ENCODE results near the gene HES2. TPM values are rescaled to one million over a fixed set of nuclear protein-coding genes. Genes with fewer than 3 reads are reported as not detected.

HES2 gene
- total and polyA plus RNA-seq, 2 experiments from 2014 or later = 1.6 to 2.1 TPM

GRCh38 chr1:6417961-6418667, 1.6 kb downstream of the HES2 start (continued):
- TF ChIP-seq ZNF462 (CRISPR knock-in tag; IDR thresholded peaks at IDR 0.05) = no peak

- Histone ChIP-seq H2AFZ (no peak overlapping the region), H4K20me1 (replicated peaks; ENCODE audit: insufficient read depth) (peaks cover 8% of the 10 kb centered on the region; the same call in 1 of the 2 replicates), H3K79me2 (replicated peaks; ENCODE audit: insufficient read depth) (no peaks in the 10 kb centered on the region), H3K4me2 (no peak overlapping the region), H3F3A (replicated peaks; ENCODE audit: low read depth) (peaks cover 15% of the 10 kb centered on the region), H3K9me2 (ENCODE audit: insufficient read depth) (no peaks in the 10 kb centered on the region), H3K27me3 (ENCODE audit: insufficient read depth) (peaks cover 89% of the 10 kb centered on the region), H3K27ac (ENCODE audit: low read depth) (no peak overlapping the region), H3K4me1 (ENCODE audit: insufficient read depth) (peaks cover 19% of the 10 kb centered on the region), H3K36me3 (ENCODE audit: insufficient read depth) (no peaks in the 10 kb centered on the region), H3K4me3 (no peak overlapping the region)
- peaks cover 79% of the 10 kb centered on the region for H3K27me3 Mint-ChIP-seq (ENCODE audit: insufficient read depth, low read depth, poor library complexity)
- no peak overlapping the region for H3K4me3 Mint-ChIP-seq
- H3K36me3 Mint-ChIP-seq (ENCODE audit: low read depth) = no peaks in the 10 kb centered on the region
- no peaks in the 10 kb centered on the region; the same call in 2 of the 3 replicates for H3K9me3 Mint-ChIP-seq
- no peak overlapping the region for H3K27ac Mint-ChIP-seq
- no peak for ATAC-seq
- TF ChIP-seq ZNF114 (CRISPR knock-in tag; IDR thresholded peaks at IDR 0.05) = no peak
- peaks cover 9% of the 10 kb centered on the region for H3K4me1 Mint-ChIP-seq
- no peak for DNase-seq (ENCODE audit: low spot score)
These were observed 2.8 kb downstream of the HES2 start for GRCh38 chr1:6416906-6417305.

GRCh38 chr1:6416295-6416656, 3.4 kb downstream of the HES2 start:
- Histone ChIP-seq H3K27ac (ENCODE audit: low read depth) (no peak overlapping the region), H3K36me3 (ENCODE audit: insufficient read depth) (no peaks in the 10 kb centered on the region), H3K4me3 (no peak overlapping the region), H3K4me1 (ENCODE audit: insufficient read depth) (peaks cover 19% of the 10 kb centered on the region), H3F3A (replicated peaks; ENCODE audit: low read depth) (peaks cover 10% of the 10 kb centered on the region), H3K9me2 (ENCODE audit: insufficient read depth) (no peaks in the 10 kb centered on the region), H3K79me2 (replicated peaks; ENCODE audit: insufficient read depth) (no peaks in the 10 kb centered on the region), H3K27me3 (ENCODE audit: insufficient read depth) (peaks cover 83% of the 10 kb centered on the region), H2AFZ (no peak overlapping the region), H3K4me2 (no peak overlapping the region), H4K20me1 (replicated peaks; ENCODE audit: insufficient read depth) (peaks cover 8% of the 10 kb centered on the region; the same call in 1 of the 2 replicates)
- Mint-ChIP-seq H3K9me3 (no peaks in the 10 kb centered on the region; the same call in 2 of the 3 replicates), H3K36me3 (ENCODE audit: low read depth) (no peaks in the 10 kb centered on the region), H3K27me3 (ENCODE audit: insufficient read depth, low read depth, poor library complexity) (peaks cover 73% of the 10 kb centered on the region), H3K27ac (no peak overlapping the region), H3K4me3 (no peak overlapping the region), H3K4me1 (peaks cover 9% of the 10 kb centered on the region)
- TF ChIP-seq POLR2AphosphoS5 (IDR thresholded peaks at IDR 0.05; ENCODE audit: low read depth) (no peak), ZNF114 (CRISPR knock-in tag; IDR thresholded peaks at IDR 0.05) (no peak), CTCF (conservative IDR thresholded peaks at IDR 0.05; ENCODE audit: low read depth in 2 of 2) (no peak), STAT1 (IDR thresholded peaks at IDR 0.05; ENCODE audit: unreplicated experiment) (no peak), NANOG (IDR thresholded peaks at IDR 0.05; ENCODE audit: borderline replicate concordance) (no peak), ETS1 (IDR thresholded peaks at IDR 0.05) (no peak), JUNB (IDR thresholded peaks at IDR 0.05; ENCODE audit: unreplicated experiment) (no peak)
- DNase-seq (ENCODE audit: low spot score) (no peak), ATAC-seq (no peak)
